Measurements from ENCODE around the gene UPP2.

The UPP2 gene

GRCh38 chr2:158066046-158066713, 35.5 kb upstream of the UPP2 start:
- Histone ChIP-seq H3K9me3 (ENCODE audit: control insufficient read depth, insufficient read depth, low read length) (no peaks in the 10 kb centered on the region), H3K4me1 (ENCODE audit: control insufficient read depth, low read length) (no peaks in the 10 kb centered on the region), H3K4me2 (ENCODE audit: low read length) (no peak overlapping the region), H3K9me2 (replicated peaks; ENCODE audit: control insufficient read depth, low read length) (no peaks in the 10 kb centered on the region), H3K27ac (ENCODE audit: low read depth, low read length) (no peak overlapping the region), H3K36me3 (ENCODE audit: control insufficient read depth, low read length) (no peaks in the 10 kb centered on the region), H3F3A (ENCODE audit: control insufficient read depth, insufficient read depth) (no peaks in the 10 kb centered on the region), H3K4me3 (ENCODE audit: low read length) (no peak overlapping the region), H3K27me3 (ENCODE audit: control insufficient read depth, low read length) (no peaks in the 10 kb centered on the region), H4K20me1 (ENCODE audit: control insufficient read depth, insufficient read depth, low read depth, low read length) (no peaks in the 10 kb centered on the region), H3K79me2 (ENCODE audit: control insufficient read depth, low read length) (no peaks in the 10 kb centered on the region)
- TF ChIP-seq, protein P1, sequence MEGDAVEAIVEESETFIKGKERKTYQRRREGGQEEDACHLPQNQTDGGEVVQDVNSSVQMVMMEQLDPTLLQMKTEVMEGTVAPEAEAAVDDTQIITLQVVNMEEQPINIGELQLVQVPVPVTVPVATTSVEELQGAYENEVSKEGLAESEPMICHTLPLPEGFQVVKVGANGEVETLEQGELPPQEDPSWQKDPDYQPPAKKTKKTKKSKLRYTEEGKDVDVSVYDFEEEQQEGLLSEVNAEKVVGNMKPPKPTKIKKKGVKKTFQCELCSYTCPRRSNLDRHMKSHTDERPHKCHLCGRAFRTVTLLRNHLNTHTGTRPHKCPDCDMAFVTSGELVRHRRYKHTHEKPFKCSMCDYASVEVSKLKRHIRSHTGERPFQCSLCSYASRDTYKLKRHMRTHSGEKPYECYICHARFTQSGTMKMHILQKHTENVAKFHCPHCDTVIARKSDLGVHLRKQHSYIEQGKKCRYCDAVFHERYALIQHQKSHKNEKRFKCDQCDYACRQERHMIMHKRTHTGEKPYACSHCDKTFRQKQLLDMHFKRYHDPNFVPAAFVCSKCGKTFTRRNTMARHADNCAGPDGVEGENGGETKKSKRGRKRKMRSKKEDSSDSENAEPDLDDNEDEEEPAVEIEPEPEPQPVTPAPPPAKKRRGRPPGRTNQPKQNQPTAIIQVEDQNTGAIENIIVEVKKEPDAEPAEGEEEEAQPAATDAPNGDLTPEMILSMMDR (IDR thresholded peaks at IDR 0.05; ENCODE audit: low read depth, low read length, poor library complexity, severe bottlenecking): no peak
- TF ChIP-seq EZH2phosphoT487 (IDR thresholded peaks at IDR 0.05; ENCODE audit: borderline replicate concordance, low read length): no peak

GRCh38 chr2:158071018-158071417, 30.7 kb upstream of the UPP2 start:
- H4K20me1 ChIP-seq (ENCODE audit: control insufficient read depth, insufficient read depth, low read depth, low read length): no peaks in the 10 kb centered on the region
- H3K4me1 ChIP-seq (ENCODE audit: control insufficient read depth, low read length): no peaks in the 10 kb centered on the region
- TF ChIP-seq, protein P1 (IDR thresholded peaks at IDR 0.05; ENCODE audit: low read depth, low read length, poor library complexity, severe bottlenecking): no peak
- TF ChIP-seq EZH2phosphoT487 (IDR thresholded peaks at IDR 0.05; ENCODE audit: borderline replicate concordance, low read length): no peak
- H3K4me3 ChIP-seq (ENCODE audit: low read length): no peak overlapping the region
- no peaks in the 10 kb centered on the region for H3K79me2 ChIP-seq (ENCODE audit: control insufficient read depth, low read length)
- H3K9me3 ChIP-seq (ENCODE audit: control insufficient read depth, insufficient read depth, low read length): no peaks in the 10 kb centered on the region
- no peaks in the 10 kb centered on the region for H3F3A ChIP-seq (ENCODE audit: control insufficient read depth, insufficient read depth)
- H3K27ac ChIP-seq (ENCODE audit: low read depth, low read length): no peak overlapping the region
- H3K36me3 ChIP-seq (ENCODE audit: control insufficient read depth, low read length): no peaks in the 10 kb centered on the region
- H3K9me2 ChIP-seq (replicated peaks; ENCODE audit: control insufficient read depth, low read length): no peaks in the 10 kb centered on the region
- H3K27me3 ChIP-seq (ENCODE audit: control insufficient read depth, low read length): no peaks in the 10 kb centered on the region
- H3K4me2 ChIP-seq (ENCODE audit: low read length): no peak overlapping the region

DNA sequence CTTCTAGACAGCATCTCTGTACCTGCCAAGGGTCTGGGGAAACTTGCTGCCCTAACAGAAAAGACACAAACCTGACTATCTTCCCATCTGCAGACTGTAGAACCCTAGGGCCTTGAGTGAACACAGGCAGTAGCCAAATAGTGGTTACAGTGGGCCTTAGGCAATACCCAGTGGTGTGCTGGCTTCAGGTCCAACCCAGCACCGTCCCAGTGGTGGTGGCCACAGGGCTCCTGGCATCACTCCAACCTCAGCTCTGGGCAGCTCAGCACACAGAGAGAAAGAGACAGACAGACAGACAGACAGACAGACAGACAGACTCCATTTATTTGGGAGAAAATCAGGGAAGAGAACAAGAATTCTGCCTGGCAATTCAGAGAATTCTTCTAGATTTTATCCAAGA, 29.3 kb upstream of the UPP2 start:
- TF ChIP-seq, protein P1 (IDR thresholded peaks at IDR 0.05; ENCODE audit: low read depth, low read length, poor library complexity, severe bottlenecking): no peak
- no peak for TF ChIP-seq EZH2phosphoT487 (IDR thresholded peaks at IDR 0.05; ENCODE audit: borderline replicate concordance, low read length)

More for the DNA sequence above, 29.3 kb upstream of the UPP2 start:
- no peak overlapping the region for H3K4me3 ChIP-seq (ENCODE audit: low read length)
- no peaks in the 10 kb centered on the region for H3K9me3 ChIP-seq (ENCODE audit: control insufficient read depth, insufficient read depth, low read length)
- no peaks in the 10 kb centered on the region for H3K79me2 ChIP-seq (ENCODE audit: control insufficient read depth, low read length)
- no peaks in the 10 kb centered on the region for H3F3A ChIP-seq (ENCODE audit: control insufficient read depth, insufficient read depth)
- no peaks in the 10 kb centered on the region for H3K36me3 ChIP-seq (ENCODE audit: control insufficient read depth, low read length)
- H3K4me2 ChIP-seq (ENCODE audit: low read length): no peak overlapping the region
- H3K27ac ChIP-seq (ENCODE audit: low read depth, low read length): no peak overlapping the region
- H3K27me3 ChIP-seq (ENCODE audit: control insufficient read depth, low read length): no peaks in the 10 kb centered on the region
- H4K20me1 ChIP-seq (ENCODE audit: control insufficient read depth, insufficient read depth, low read depth, low read length): no peaks in the 10 kb centered on the region
- no peaks in the 10 kb centered on the region for H3K4me1 ChIP-seq (ENCODE audit: control insufficient read depth, low read length)
- no peaks in the 10 kb centered on the region for H3K9me2 ChIP-seq (replicated peaks; ENCODE audit: control insufficient read depth, low read length)
